Mucosa of descending colon (tissue), 3 donors: ENCODE results near the gene NINL. TPM values are rescaled to one million over a fixed set of nuclear protein-coding genes. Genes with fewer than 3 reads are reported as not detected.
"Not testable (repeated sequence)": the region's sequence is repeated elsewhere in the genome, so short reads cannot be mapped to it uniquely, and the experiment has no call there.

Experiments
- ATAC-seq: fragments of 200-7000 bp; cut with Tn5 transposase; one replicate; pipeline ENCODE4 v1.9.1; 2020; ENCODE audit warnings: mild to moderate bottlenecking, moderate library complexity
- DNase-seq, 3 donors: peaks; one replicate each; pipeline ENCODE4 v3.0.0-alpha.2; 2020
- H3K36me3 ChIP-seq: fragments of 200-600 bp; one replicate; pipeline ENCODE4 v1.8.0; 2021; ENCODE audit warnings: low read depth, mild to moderate bottlenecking
- H3K4me1 ChIP-seq: fragments of 200-600 bp; one replicate; pipeline ENCODE4 v1.8.0; 2021; ENCODE audit warnings: low read depth, mild to moderate bottlenecking
- H3K4me3 ChIP-seq: fragments of 200-600 bp; one replicate; pipeline ENCODE4 v1.8.0; 2021; ENCODE audit warnings: mild to moderate bottlenecking
- H3K9me3 ChIP-seq: fragments of 200-600 bp; one replicate; pipeline ENCODE4 v1.8.0; 2021; ENCODE audit warnings: mild to moderate bottlenecking
- CTCF ChIP-seq: fragments of 200-600 bp; IDR thresholded peaks from one replicate; pipeline ENCODE4 v1.8.0; 2022; ENCODE audit warnings: antibody characterized with exemption, mild to moderate bottlenecking
- intact Hi-C, 2 donors: fragments of 100-400 bp; cut with DNase I in 1 of 2; cut with micrococcal nuclease in 1 of 2; formaldehyde crosslinking; loops; one replicate each; pipeline versions ENCODE4 v1.11.0 to v1.11.1; 2022; cut with DNase I, micrococcal nuclease
- total RNA-seq, 3 donors: library from RNA; stranded (reverse); fragmentation: NEBNext Ultra II Directional in 2 of 3; extraction: Animal tissue kit (Norgen Biotek cat#: 25700) in 2 of 3; gene quantifications; one replicate each; pipeline versions ENCODE4 v1.2.1 to v1.2.4, GENCODE V29; 2021 to 2023
- donor health status: DM: no; HTN: no; CAD: no; lungs with moderate emphysema.
- donor health status: DM: no; HTN: no; CAD: no.
- donor health status: DM: no; HTN: yes; CAD: no.

The NINL gene
- total RNA-seq, 3 donors from 2014 or later, result 1.8 to 15.1 (median 3.3) TPM

GRCh38 chr20:25507385-25508082 is 77.8 kb downstream of the NINL start:
- no peak for TF ChIP-seq CTCF
- DNase-seq (no peak), ATAC-seq (peak; percentile 46)
- intact Hi-C loops, result no loop called here
- Histone ChIP-seq H3K4me3 (no peak overlapping the region), H3K4me1 (no peaks in the 10 kb centered on the region), H3K36me3 (no peaks in the 10 kb centered on the region), H3K9me3 (no peaks in the 10 kb centered on the region)

GRCh38 chr20:25504366-25505135 is 80.8 kb downstream of the NINL start:
- Histone ChIP-seq H3K4me3 (no peak overlapping the region), H3K4me1 (no peaks in the 10 kb centered on the region), H3K9me3 (no peaks in the 10 kb centered on the region), H3K36me3 (no peaks in the 10 kb centered on the region)
- ATAC-seq (no peak), DNase-seq (no peak)
- intact Hi-C loops, result no loop called here
- no peak for TF ChIP-seq CTCF

GRCh38 chr20:25503936-25504335 is 81.4 kb downstream of the NINL start:
- no peak for ATAC-seq
- H3K36me3 ChIP-seq, result no peaks in the 10 kb centered on the region
- no peaks in the 10 kb centered on the region for H3K9me3 ChIP-seq
- intact Hi-C loops, result no loop called here
- DNase-seq, result no peak
- no peak overlapping the region for H3K4me3 ChIP-seq
- no peaks in the 10 kb centered on the region for H3K4me1 ChIP-seq
- no peak for TF ChIP-seq CTCF

- H3K4me1 ChIP-seq, H3K4me3 ChIP-seq, DNase-seq, H3K9me3 ChIP-seq, ATAC-seq, H3K36me3 ChIP-seq, intact Hi-C loops: not testable (repeated sequence)
These were observed 82.2 kb downstream of the NINL start for GRCh38 chr20:25503051-25503639.

- TF ChIP-seq CTCF, result no peak
- no peaks in the 10 kb centered on the region for H3K36me3 ChIP-seq
- intact Hi-C loops, result no loop called here
These were observed 84.4 kb downstream of the NINL start for GRCh38 chr20:25500880-25501351.

More at GRCh38 chr20:25500880-25501351, 84.4 kb downstream of the NINL start:
- DNase-seq (no peak), ATAC-seq (no peak)
- H3K9me3 ChIP-seq, result no peaks in the 10 kb centered on the region
- H3K4me1 ChIP-seq, result no peaks in the 10 kb centered on the region
- no peak overlapping the region for H3K4me3 ChIP-seq
